NCI-H2081 (cell line): ENCODE data around the gene KCTD12.

ENCODE experiments used
- DNase-seq, 2 experiments: peaks; one replicate each; lab custom pipeline; 2025; lab: John Stamatoyannopoulos, UW

The KCTD12 gene

GRCh38 chr13:76853921-76854608, 32.1 kb downstream of the KCTD12 start:
- DNase-seq = no peak

GRCh38 chr13:76853481-76853880, 32.7 kb downstream of the KCTD12 start:
- DNase-seq = no peak

DNA sequence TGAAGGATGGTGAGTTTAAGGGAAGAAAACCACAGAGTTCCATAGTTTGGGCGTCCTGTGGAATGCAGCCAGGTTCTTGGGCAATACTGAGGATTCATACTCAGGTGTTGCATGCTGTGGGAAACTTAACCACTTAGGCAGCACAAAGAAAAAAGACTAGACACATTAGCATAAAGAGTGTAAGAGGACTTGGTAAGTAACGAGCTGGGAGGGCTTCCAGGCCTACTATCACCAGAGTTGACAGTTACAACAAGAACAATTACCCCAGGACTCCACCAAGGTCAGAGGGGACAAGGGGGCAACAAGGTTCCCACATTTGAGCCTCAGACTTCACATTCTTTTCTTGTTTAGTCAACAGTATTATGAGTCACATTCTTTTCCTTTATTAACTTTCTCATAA, 33.2 kb downstream of the KCTD12 start:
- no peak for DNase-seq

GRCh38 chr13:76851961-76852360, 34.2 kb downstream of the KCTD12 start:
- no peak for DNase-seq

DNA sequence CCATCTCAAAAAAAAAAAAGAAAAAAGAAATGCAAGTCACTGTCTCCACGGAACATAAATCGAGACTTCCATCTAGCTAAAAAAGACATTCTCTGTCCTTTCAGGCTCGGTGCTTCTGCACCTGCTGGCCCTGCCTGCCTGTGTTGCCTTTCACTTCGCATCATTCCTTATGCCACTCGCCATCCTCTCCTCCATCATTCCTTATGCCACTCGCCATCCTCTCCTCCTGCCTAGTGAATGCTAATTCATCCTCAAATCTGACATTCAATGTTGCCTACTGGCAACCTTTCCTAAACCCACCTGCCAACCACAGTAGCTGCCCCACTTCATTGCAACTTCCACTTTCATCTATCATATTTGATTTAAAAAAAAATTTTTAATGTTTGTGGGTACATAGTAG, 36.7 kb downstream of the KCTD12 start:
- no peak for DNase-seq

GRCh38 chr13:76848596-76848995, 37.6 kb downstream of the KCTD12 start:
- DNase-seq = peak; percentile 18 to 62

DNA sequence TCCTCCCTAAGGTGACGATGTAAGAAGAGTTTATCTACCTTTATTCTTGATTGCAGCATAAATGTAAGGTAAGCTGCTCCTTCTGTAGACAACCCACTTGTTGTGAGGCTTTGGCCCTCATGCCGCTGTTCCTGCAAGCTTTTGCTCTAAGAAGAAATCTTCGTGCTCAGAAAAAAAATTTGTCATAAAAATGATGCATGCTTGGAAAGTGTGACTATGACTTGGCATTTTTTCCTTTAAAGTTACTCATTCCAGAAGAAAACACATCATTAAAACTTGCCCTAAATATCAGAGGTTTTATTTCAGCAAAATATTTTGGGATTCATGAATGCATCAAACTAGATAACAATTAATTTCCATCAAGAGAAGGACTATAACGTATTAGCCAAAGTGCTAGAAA, 39.8 kb downstream of the KCTD12 start:
- no peak for DNase-seq

- DNase-seq = no peak
These were observed 40.3 kb downstream of the KCTD12 start for GRCh38 chr13:76845865-76846264.

GRCh38 chr13:76845367-76845766, 40.8 kb downstream of the KCTD12 start:
- DNase-seq = no peak

DNA sequence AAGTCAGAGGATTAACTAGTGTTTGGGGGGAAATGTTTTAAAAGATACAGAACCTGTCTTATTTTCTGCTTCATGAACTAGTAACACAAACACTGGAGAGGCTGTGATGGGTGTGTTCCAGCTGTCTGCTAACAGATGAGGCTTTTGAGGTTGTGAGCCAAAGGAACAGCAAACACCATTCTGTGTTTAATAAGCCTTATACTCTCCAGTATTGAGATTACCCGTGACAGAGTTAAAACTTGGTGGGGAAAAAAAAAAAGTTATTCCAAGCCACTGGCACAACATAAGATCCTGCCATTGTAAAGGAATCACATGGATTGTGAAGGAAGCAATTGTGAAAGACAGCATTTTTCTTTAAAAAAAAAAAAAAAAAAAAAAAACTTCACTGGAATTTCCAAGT, 48.4 kb downstream of the KCTD12 start:
- DNase-seq = peak in 1 of 2 experiments; percentile 21

DNA sequence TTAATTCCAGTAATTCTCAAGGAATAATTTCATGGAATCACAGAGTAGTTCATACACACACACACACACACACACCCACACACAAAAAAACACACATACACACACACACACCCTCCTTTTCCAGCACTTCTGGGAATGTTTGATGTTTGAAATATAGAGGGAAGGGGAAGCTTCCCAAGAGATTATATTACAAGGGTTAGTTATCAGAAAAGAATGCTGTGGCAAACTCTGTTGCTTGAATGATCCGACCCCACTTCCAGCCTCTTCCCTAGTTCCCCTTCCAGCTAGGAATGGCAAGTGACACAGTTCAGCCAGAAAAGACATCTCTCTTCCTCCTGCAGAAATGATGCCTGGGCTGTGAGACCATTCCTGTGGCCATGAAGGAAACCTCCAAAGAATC, 49.9 kb downstream of the KCTD12 start:
- DNase-seq = no peak

GRCh38 chr13:76833441-76833954, 52.7 kb downstream of the KCTD12 start:
- no peak for DNase-seq

DNA sequence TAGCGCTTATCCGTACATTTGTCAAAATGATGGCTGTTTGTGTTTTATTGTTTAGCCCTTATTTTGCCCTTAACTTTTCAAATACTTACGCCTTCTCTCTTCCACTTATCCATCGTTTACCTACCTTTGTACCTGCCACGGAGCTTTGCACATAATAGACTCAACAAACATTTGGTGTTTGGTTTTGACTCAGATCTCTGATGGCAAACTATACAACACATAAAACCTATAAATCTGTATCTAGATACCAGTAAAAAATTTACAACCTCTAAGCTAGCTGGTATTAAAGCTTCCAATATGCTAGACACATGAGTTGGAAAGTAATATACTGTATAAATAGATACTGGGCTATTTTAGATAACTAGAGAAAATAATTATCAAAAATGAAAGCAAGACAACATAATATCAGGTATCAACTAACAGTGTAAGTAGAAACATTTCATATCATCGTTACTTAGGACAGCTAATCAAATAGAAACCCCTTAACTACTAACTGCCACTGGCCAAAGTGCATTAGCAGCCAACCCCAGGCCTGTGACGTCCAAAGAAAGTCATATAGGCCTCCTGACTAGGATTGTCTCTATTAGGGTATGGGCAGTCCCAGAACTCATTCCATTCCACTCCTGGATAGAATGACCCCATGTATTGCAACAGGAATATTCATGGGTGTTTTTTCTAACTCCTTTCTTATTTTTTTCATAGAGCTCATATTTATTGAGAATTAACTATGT, 53.8 kb downstream of the KCTD12 start:
- DNase-seq = peak; percentile 38 to 88

GRCh38 chr13:76830805-76831204, 55.4 kb downstream of the KCTD12 start:
- DNase-seq = no peak
